IMR-90 (cell line): Measurements from ENCODE around the gene LRG1. TPM values are rescaled to one million over a fixed set of nuclear protein-coding genes. Genes with fewer than 3 reads are reported as not detected.

Source experiments
- ATAC-seq: fragments of 200-7000 bp; cut with Tn5 transposase; 2 replicates; pipeline ENCODE4 v1.9.1; 2020; ENCODE audit warnings: low read depth, mild to moderate bottlenecking, moderate library complexity
- BruUV-seq: library from RNA; stranded (reverse); fragments of 400-500 nt; replicated peaks from 2 replicates; lab custom pipeline; 2021; lab: Mats Ljungman, UMichigan
- CTCF ChIA-PET: fragments of 300-600 bp; formaldehyde crosslinking; extraction: SDS; loops from one replicate; lab custom pipeline; 2021; ENCODE audit warnings: antibody characterized with exemption; lab: Yijun Ruan, JAX
- POLR2A ChIA-PET: fragments of 300-600 bp; sonication (Branson Sonifier 250); formaldehyde crosslinking; loops from one replicate; lab custom pipeline; 2022; ENCODE audit warnings: antibody characterized with exemption; ENCODE audit not compliant: unreplicated experiment; lab: Charles Lee
- DNase-seq: peaks from one replicate; pipeline ENCODE4 v3.0.0; 2013
- H2AFZ ChIP-seq: replicated peaks from 2 replicates; pipeline ENCODE3; 2013; ENCODE audit warnings: low read length, mild to moderate bottlenecking; ENCODE audit not compliant: poor library complexity
- H2AK5ac ChIP-seq: 2 replicates; pipeline ENCODE4 v1.6.1; 2013; ENCODE audit warnings: low read depth, low read length, inconsistent platforms
- H2AK9ac ChIP-seq: replicated peaks from 2 replicates; pipeline ENCODE3; 2013; ENCODE audit warnings: mild to moderate bottlenecking, low read depth, low read length, moderate library complexity; ENCODE audit not compliant: poor library complexity
- H2BK120ac ChIP-seq: 2 replicates; pipeline ENCODE4 v1.6.1; 2013; ENCODE audit warnings: low read depth, low read length, inconsistent platforms
- H2BK15ac ChIP-seq: 3 replicates; pipeline ENCODE4 v1.6.1; 2013; ENCODE audit warnings: low read depth, low read length, inconsistent platforms
- H2BK20ac ChIP-seq: 2 replicates; pipeline ENCODE4 v1.6.1; 2013; ENCODE audit warnings: low read depth, mild to moderate bottlenecking, inconsistent platforms, low read length, moderate library complexity
- H2BK5ac ChIP-seq: 2 replicates; pipeline ENCODE4 v1.6.1; 2013; ENCODE audit warnings: mild to moderate bottlenecking, low read depth, low read length, inconsistent platforms; ENCODE audit not compliant: poor library complexity, severe bottlenecking
- H3K14ac ChIP-seq: replicated peaks from 2 replicates; pipeline ENCODE4 v1.6.1; 2013; ENCODE audit warnings: low read depth, low read length, inconsistent platforms
- H3K18ac ChIP-seq: 2 replicates; pipeline ENCODE4 v1.6.1; 2013; ENCODE audit warnings: low read depth, low read length, control low read depth
- H3K23ac ChIP-seq: 2 replicates; pipeline ENCODE4 v1.6.1; 2013; ENCODE audit warnings: low read depth, low read length, inconsistent platforms
- H3K27ac ChIP-seq: 2 replicates; pipeline ENCODE4 v1.5.1; 2013; ENCODE audit warnings: mild to moderate bottlenecking, control low read depth, low read length; ENCODE audit not compliant: insufficient read depth
- H3K27me3 ChIP-seq: 2 replicates; pipeline ENCODE4 v1.6.1; 2013; ENCODE audit warnings: low read length; ENCODE audit not compliant: control insufficient read depth, insufficient read depth
- H3K36me3 ChIP-seq: 2 replicates; pipeline ENCODE4 v1.6.1; 2013; ENCODE audit warnings: low read length, mixed read lengths; ENCODE audit not compliant: control insufficient read depth, insufficient read depth
- H3K4ac ChIP-seq: 2 replicates; pipeline ENCODE4 v1.6.1; 2013; ENCODE audit warnings: low read depth, low read length, inconsistent platforms
- H3K4me1 ChIP-seq: 2 replicates; pipeline ENCODE4 v1.6.1; 2013; ENCODE audit warnings: low read length, mixed read lengths; ENCODE audit not compliant: control insufficient read depth, insufficient read depth
- H3K4me2 ChIP-seq: 2 replicates; pipeline ENCODE4 v1.6.1; 2013; ENCODE audit warnings: low read depth, mild to moderate bottlenecking, control low read depth, low read length, moderate library complexity
- H3K4me3 ChIP-seq: 2 replicates; pipeline ENCODE4 v1.5.1; 2013; ENCODE audit warnings: low read depth, mild to moderate bottlenecking, control low read depth, low read length, moderate library complexity; ENCODE audit not compliant: insufficient read depth
- H3K56ac ChIP-seq: 2 replicates; pipeline ENCODE4 v1.6.1; 2013; ENCODE audit warnings: low read length, inconsistent platforms; ENCODE audit not compliant: insufficient read depth; ENCODE audit errors: extremely low read depth
- H3K79me1 ChIP-seq, 2 experiments: 2 replicates each; pipeline ENCODE4 v1.6.1; 2013; ENCODE audit warnings: low read length in 2 of 2, inconsistent platforms in 1 of 2, low read depth in 1 of 2
- H3K9ac ChIP-seq: 2 replicates; pipeline ENCODE4 v1.6.1; 2013; ENCODE audit warnings: low read depth, low read length, control low read depth
- H3K9me1 ChIP-seq: 2 replicates; pipeline ENCODE4 v1.6.1; 2013; ENCODE audit warnings: low read length, inconsistent platforms; ENCODE audit not compliant: insufficient read depth
- H3K9me3 ChIP-seq: 2 replicates; pipeline ENCODE4 v1.6.1; 2013; ENCODE audit warnings: low read length; ENCODE audit not compliant: control insufficient read depth, insufficient read depth
- H4K20me1 ChIP-seq: 2 replicates; pipeline ENCODE4 v1.6.1; 2013; ENCODE audit warnings: low read length, inconsistent platforms; ENCODE audit not compliant: insufficient read depth
- H4K5ac ChIP-seq: 2 replicates; pipeline ENCODE4 v1.6.1; 2013; ENCODE audit warnings: mild to moderate bottlenecking, low read depth, low read length, control low read depth
- H4K8ac ChIP-seq, 2 experiments: 2 replicates each; pipeline ENCODE4 v1.6.1; 2013; ENCODE audit warnings: low read depth in 2 of 2, low read length in 2 of 2, control low read depth in 1 of 2, inconsistent platforms in 1 of 2
- H4K91ac ChIP-seq: 2 replicates; pipeline ENCODE4 v1.6.1; 2013; ENCODE audit warnings: low read depth, low read length, inconsistent platforms; ENCODE audit not compliant: insufficient read depth
- BHLHE40 ChIP-seq: fragments of 150-350 bp; IDR thresholded peaks from 2 replicates; pipeline ENCODE4 v1.6.1; 2016; ENCODE audit warnings: mild to moderate bottlenecking, low read depth, low read length
- CHD1 ChIP-seq: IDR thresholded peaks from 2 replicates; pipeline ENCODE4 v1.6.1; 2012; ENCODE audit warnings: low read depth, low read length, improper control_type of control experiment
- FOS ChIP-seq: fragments of 150-350 bp; IDR thresholded peaks from 2 replicates; pipeline ENCODE4 v1.6.1; 2016; ENCODE audit warnings: low read depth, low read length
- MAFK ChIP-seq: IDR thresholded peaks from 2 replicates; pipeline ENCODE4 v1.6.1; 2012; ENCODE audit warnings: low read depth, low read length, improper control_type of control experiment
- MAZ ChIP-seq: IDR thresholded peaks from 2 replicates; pipeline ENCODE4 v1.6.1; 2012; ENCODE audit warnings: low read depth, mild to moderate bottlenecking, low read length, improper control_type of control experiment, moderate library complexity, borderline replicate concordance
- MXI1 ChIP-seq: IDR thresholded peaks from 2 replicates; pipeline ENCODE4 v1.6.1; 2012; ENCODE audit warnings: low read depth, mild to moderate bottlenecking, low read length, moderate library complexity, borderline replicate concordance
- NFE2L2 ChIP-seq: fragments of 150-350 bp; IDR thresholded peaks from 2 replicates; pipeline ENCODE4 v1.6.1; 2016; ENCODE audit warnings: low read depth, mild to moderate bottlenecking, low read length
- POLR2A ChIP-seq: IDR thresholded peaks from 2 replicates; pipeline ENCODE4 v1.6.1; 2012; ENCODE audit warnings: mild to moderate bottlenecking, low read depth, low read length
- RAD21 ChIP-seq: IDR thresholded peaks from 2 replicates; pipeline ENCODE4 v1.6.1; 2012; ENCODE audit warnings: low read length, improper control_type of control experiment
- RCOR1 ChIP-seq: IDR thresholded peaks from 2 replicates; pipeline ENCODE4 v1.6.1; 2012; ENCODE audit warnings: mild to moderate bottlenecking, low read length, improper control_type of control experiment; ENCODE audit not compliant: insufficient replicate concordance
- RFX5 ChIP-seq: IDR thresholded peaks from 2 replicates; pipeline ENCODE4 v1.8.0; 2012; ENCODE audit warnings: low read depth, mild to moderate bottlenecking, low read length, moderate library complexity
- SMC3 ChIP-seq: fragments of 150-350 bp; IDR thresholded peaks from 2 replicates; pipeline ENCODE4 v1.6.1; 2016; ENCODE audit warnings: low read depth, mild to moderate bottlenecking, antibody characterized with exemption, low read length, moderate library complexity
- WGBS, 2 experiments: methylation state at CpG; one replicate each; pipeline versions ENCODE4 v1.1.5 to v1.1.7; 2013; ENCODE audit warnings: missing lambda C conversion rate in 2 of 2; ENCODE audit not compliant: insufficient read length in 1 of 2; ENCODE audit errors: extremely low coverage in 2 of 2; 5-methylcytosine and 5-hydroxymethylcytosine counted together
- dilution Hi-C: fragments of 300-500 bp; cut with HindIII; formaldehyde crosslinking; loops from one replicate; pipeline ENCODE4 v1.14.3; 2018; ENCODE audit warnings: low sequenced_read_pairs; ENCODE audit not compliant: unreplicated experiment
- in situ Hi-C: fragments of 300-500 bp; cut with MboI; formaldehyde crosslinking; loops from 3 replicates; pipeline ENCODE4 v1.14.3; 2019; ENCODE audit warnings: low sequenced_read_pairs, inconsistent platforms, mixed read lengths
- intact Hi-C: fragments of 100-400 bp; cut with micrococcal nuclease; formaldehyde crosslinking; loops from 2 replicates; pipeline ENCODE4 v1.10.0; 2022
- polyA plus RNA-seq, 3 experiments: library from polyadenylated mRNA; depleted of rRNA; stranded (reverse); fragments of >200 nt; gene quantifications; 2 replicates each; pipeline ENCODE4 v1.2.3, GENCODE V29; 2012; ENCODE audit warnings: low replicate concordance in 1 of 3
- total RNA-seq: library from RNA; depleted of rRNA; stranded (reverse); fragments of >200 nt; gene quantifications from 2 replicates; pipeline ENCODE4 v1.2.3, GENCODE V29; 2012
- TF ChIP-seq, protein P1 (sequence below): fragments of 150-350 bp; IDR thresholded peaks from 2 replicates; pipeline ENCODE4 v1.6.1; 2017; ENCODE audit warnings: mild to moderate bottlenecking, antibody characterized with exemption, low read length, low read depth
- TF ChIP-seq, protein P2 (sequence below): conservative IDR thresholded peaks from 2 replicates; pipeline ENCODE4 v1.5.1; 2012; ENCODE audit warnings: mild to moderate bottlenecking, low read depth, low read length, improper control_type of control experiment
- TF ChIP-seq, protein P3 (sequence below): fragments of 150-350 bp; IDR thresholded peaks from 2 replicates; pipeline ENCODE4 v1.6.1; 2016; ENCODE audit warnings: low read depth, mild to moderate bottlenecking, low read length, moderate library complexity, borderline replicate concordance

LRG1 gene
- total and polyA plus RNA-seq, 2 of the 4 experiments (the other 2 are of a cell fraction): not detected

DNA sequence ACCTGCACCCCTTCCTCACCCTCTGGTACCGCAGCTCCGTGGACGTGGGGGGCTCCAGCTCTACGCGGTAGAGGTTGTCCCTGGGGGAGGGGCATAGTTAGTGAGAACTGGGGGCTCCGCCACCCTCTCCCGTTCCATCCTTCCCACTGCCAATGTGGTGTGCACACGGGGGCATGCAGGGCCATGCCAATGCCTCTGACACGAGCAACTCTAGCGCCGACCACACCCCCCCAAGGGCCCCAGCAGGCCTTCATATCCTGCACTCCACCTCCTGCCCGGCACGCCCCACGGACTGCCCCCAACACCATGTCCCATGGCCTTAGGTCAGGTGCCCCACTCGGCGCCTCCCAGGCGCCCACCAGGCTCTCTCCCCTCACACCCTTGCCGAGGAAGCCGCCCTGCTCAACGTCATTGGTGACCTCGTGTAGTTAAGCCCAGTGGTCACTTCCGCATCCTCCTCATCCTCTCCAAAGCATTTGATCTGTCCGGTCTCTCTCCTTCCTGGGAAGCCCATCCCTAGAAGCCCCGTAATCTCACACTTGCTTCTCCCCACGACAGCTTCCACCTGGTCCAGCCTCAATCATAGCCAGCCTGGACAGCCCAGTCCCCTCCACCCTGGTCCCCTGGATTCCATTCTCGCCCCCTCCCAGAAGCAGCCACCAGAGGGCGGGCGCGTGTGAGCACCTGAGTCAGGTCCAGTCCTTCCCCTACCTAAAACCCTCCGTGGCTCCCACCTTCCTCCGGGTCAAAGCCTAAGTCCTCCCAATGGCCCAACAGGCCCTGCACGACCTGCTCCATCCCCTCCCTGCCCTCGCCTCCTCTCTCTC lies 17.5 kb upstream of the LRG1 start:
- no peak overlapping the region for H4K91ac ChIP-seq
- 85% methylated on average over 19 of the region's 33 CpGs; no CpG with 5 or more reads in 1 of the 2 experiments for WGBS, 2 experiments
- peak overlapping the region; percentile 50; the same call in 1 of the 2 replicates for H2AK5ac ChIP-seq
- no TSS peak for BruUV-seq
- no peaks in the 10 kb centered on the region for H3K36me3 ChIP-seq
- H2BK15ac ChIP-seq: no peak overlapping the region
- dilution Hi-C loops: no loop called here
- H4K5ac ChIP-seq: no peak overlapping the region
- ATAC-seq (no peak), DNase-seq (no peak)
- peak overlapping the region; percentile 32 for H2AFZ ChIP-seq
- H3K18ac ChIP-seq: no peak overlapping the region
- H3K27ac ChIP-seq: no peak overlapping the region
- H3K4me2 ChIP-seq: no peak overlapping the region
- no peak overlapping the region for H3K14ac ChIP-seq
- CTCF ChIA-PET: no interaction called here
- H3K9me3 ChIP-seq: no peaks in the 10 kb centered on the region
- no peaks in the 10 kb centered on the region; the same call in 1 of the 2 replicates for H3K27me3 ChIP-seq
- in situ Hi-C loops: no loop called here
- H3K9ac ChIP-seq: no peak overlapping the region
- no peak overlapping the region for H2BK120ac ChIP-seq
- no peak overlapping the region for H2BK5ac ChIP-seq
- H3K23ac ChIP-seq: no peak overlapping the region
- no peaks in the 10 kb centered on the region for H3K4me1 ChIP-seq
- H2AK9ac ChIP-seq: peak overlapping the region; percentile 42
- TF ChIP-seq, protein P1, sequence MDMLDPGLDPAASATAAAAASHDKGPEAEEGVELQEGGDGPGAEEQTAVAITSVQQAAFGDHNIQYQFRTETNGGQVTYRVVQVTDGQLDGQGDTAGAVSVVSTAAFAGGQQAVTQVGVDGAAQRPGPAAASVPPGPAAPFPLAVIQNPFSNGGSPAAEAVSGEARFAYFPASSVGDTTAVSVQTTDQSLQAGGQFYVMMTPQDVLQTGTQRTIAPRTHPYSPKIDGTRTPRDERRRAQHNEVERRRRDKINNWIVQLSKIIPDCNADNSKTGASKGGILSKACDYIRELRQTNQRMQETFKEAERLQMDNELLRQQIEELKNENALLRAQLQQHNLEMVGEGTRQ: no peak
- TF ChIP-seq MAFK: no peak
- no peak for TF ChIP-seq NFE2L2
- no peak for TF ChIP-seq RCOR1
- no peak for TF ChIP-seq FOS
- TF ChIP-seq, protein P2, sequence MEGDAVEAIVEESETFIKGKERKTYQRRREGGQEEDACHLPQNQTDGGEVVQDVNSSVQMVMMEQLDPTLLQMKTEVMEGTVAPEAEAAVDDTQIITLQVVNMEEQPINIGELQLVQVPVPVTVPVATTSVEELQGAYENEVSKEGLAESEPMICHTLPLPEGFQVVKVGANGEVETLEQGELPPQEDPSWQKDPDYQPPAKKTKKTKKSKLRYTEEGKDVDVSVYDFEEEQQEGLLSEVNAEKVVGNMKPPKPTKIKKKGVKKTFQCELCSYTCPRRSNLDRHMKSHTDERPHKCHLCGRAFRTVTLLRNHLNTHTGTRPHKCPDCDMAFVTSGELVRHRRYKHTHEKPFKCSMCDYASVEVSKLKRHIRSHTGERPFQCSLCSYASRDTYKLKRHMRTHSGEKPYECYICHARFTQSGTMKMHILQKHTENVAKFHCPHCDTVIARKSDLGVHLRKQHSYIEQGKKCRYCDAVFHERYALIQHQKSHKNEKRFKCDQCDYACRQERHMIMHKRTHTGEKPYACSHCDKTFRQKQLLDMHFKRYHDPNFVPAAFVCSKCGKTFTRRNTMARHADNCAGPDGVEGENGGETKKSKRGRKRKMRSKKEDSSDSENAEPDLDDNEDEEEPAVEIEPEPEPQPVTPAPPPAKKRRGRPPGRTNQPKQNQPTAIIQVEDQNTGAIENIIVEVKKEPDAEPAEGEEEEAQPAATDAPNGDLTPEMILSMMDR: no peak
- TF ChIP-seq POLR2A: no peak
- no peak for TF ChIP-seq MXI1
- TF ChIP-seq SMC3: no peak
- TF ChIP-seq RAD21: no peak
- TF ChIP-seq, protein P3, sequence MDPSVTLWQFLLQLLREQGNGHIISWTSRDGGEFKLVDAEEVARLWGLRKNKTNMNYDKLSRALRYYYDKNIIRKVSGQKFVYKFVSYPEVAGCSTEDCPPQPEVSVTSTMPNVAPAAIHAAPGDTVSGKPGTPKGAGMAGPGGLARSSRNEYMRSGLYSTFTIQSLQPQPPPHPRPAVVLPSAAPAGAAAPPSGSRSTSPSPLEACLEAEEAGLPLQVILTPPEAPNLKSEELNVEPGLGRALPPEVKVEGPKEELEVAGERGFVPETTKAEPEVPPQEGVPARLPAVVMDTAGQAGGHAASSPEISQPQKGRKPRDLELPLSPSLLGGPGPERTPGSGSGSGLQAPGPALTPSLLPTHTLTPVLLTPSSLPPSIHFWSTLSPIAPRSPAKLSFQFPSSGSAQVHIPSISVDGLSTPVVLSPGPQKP: no peak
- TF ChIP-seq CHD1: no peak
- TF ChIP-seq BHLHE40: no peak
- TF ChIP-seq MAZ: no peak
- TF ChIP-seq RFX5: no peak
- no peak overlapping the region for H3K56ac ChIP-seq
- POLR2A ChIA-PET: no interaction called here
- H4K8ac ChIP-seq: no peak overlapping the region
- H2BK20ac ChIP-seq: no peak overlapping the region
- no peaks in the 10 kb centered on the region for H4K20me1 ChIP-seq
- intact Hi-C loops: no loop called here
- H3K9me1 ChIP-seq: no peaks in the 10 kb centered on the region
- no peaks in the 10 kb centered on the region for H3K79me1 ChIP-seq
- H3K4me3 ChIP-seq: no peak overlapping the region
- H3K4ac ChIP-seq: no peak overlapping the region
